ENCODE measurements around the gene FBXO33.

Gene FBXO33

GRCh38 chr14:39370415-39370814 lies 61.8 kb downstream of the FBXO33 start:
- peaks cover 5% of the 10 kb centered on the region for H3K4me1 ChIP-seq
- no peak overlapping the region for H3K27ac ChIP-seq
- peaks cover 4% of the 10 kb centered on the region for H3K79me2 ChIP-seq
- H3K9me3 ChIP-seq (ENCODE audit: control insufficient read depth, low read length), result no peaks in the 10 kb centered on the region
- no peak overlapping the region for H3K9ac ChIP-seq
- no peak overlapping the region for H3K4me2 ChIP-seq (ENCODE audit: low read length)
- H3K27me3 ChIP-seq (ENCODE audit: control insufficient read depth, insufficient read depth, low read length), result no peaks in the 10 kb centered on the region
- H3K4me3 ChIP-seq (ENCODE audit: low read depth, low read length), result no peak overlapping the region
- H3K36me3 ChIP-seq (ENCODE audit: control insufficient read depth, insufficient read depth, low read length), result no peaks in the 10 kb centered on the region
- TF ChIP-seq CTCF (IDR thresholded peaks at IDR 0.05), result no peak
- H2AFZ ChIP-seq, result no peak overlapping the region

- H3K36me3 ChIP-seq (ENCODE audit: control insufficient read depth, insufficient read depth, low read length), result no peaks in the 10 kb centered on the region
- no peaks in the 10 kb centered on the region for H3K9me3 ChIP-seq (ENCODE audit: control insufficient read depth, low read length)
- H3K4me3 ChIP-seq (ENCODE audit: low read depth, low read length), result no peak overlapping the region
- no peak for TF ChIP-seq CTCF (IDR thresholded peaks at IDR 0.05)
- H2AFZ ChIP-seq, result no peak overlapping the region
- H3K4me1 ChIP-seq, result peaks cover 2% of the 10 kb centered on the region
- no peak overlapping the region for H3K4me2 ChIP-seq (ENCODE audit: low read length)
- peaks cover 4% of the 10 kb centered on the region for H3K79me2 ChIP-seq
- no peak overlapping the region for H3K9ac ChIP-seq
- H3K27me3 ChIP-seq (ENCODE audit: control insufficient read depth, insufficient read depth, low read length), result no peaks in the 10 kb centered on the region
- H3K27ac ChIP-seq, result no peak overlapping the region
These were observed 63.2 kb downstream of the FBXO33 start for GRCh38 chr14:39369029-39369428.

GRCh38 chr14:39368261-39368959 lies 63.8 kb downstream of the FBXO33 start:
- H3K4me2 ChIP-seq (ENCODE audit: low read length), result no peak overlapping the region
- no peaks in the 10 kb centered on the region for H3K9me3 ChIP-seq (ENCODE audit: control insufficient read depth, low read length)
- peaks cover 2% of the 10 kb centered on the region for H3K4me1 ChIP-seq
- no peaks in the 10 kb centered on the region for H3K27me3 ChIP-seq (ENCODE audit: control insufficient read depth, insufficient read depth, low read length)
- H3K4me3 ChIP-seq (ENCODE audit: low read depth, low read length), result no peak overlapping the region
- H3K79me2 ChIP-seq, result peaks cover 4% of the 10 kb centered on the region
- H3K9ac ChIP-seq, result no peak overlapping the region
- no peak overlapping the region for H2AFZ ChIP-seq
- no peak overlapping the region for H3K27ac ChIP-seq
- no peaks in the 10 kb centered on the region for H3K36me3 ChIP-seq (ENCODE audit: control insufficient read depth, insufficient read depth, low read length)
- peak; percentile 46 for TF ChIP-seq CTCF (IDR thresholded peaks at IDR 0.05)

GRCh38 chr14:39367387-39367751 lies 64.9 kb downstream of the FBXO33 start:
- peaks cover 4% of the 10 kb centered on the region for H3K79me2 ChIP-seq
- no peak for TF ChIP-seq CTCF (IDR thresholded peaks at IDR 0.05)

More at GRCh38 chr14:39367387-39367751, 64.9 kb downstream of the FBXO33 start:
- Histone ChIP-seq H3K4me2 (ENCODE audit: low read length) (no peak overlapping the region), H3K4me3 (ENCODE audit: low read depth, low read length) (no peak overlapping the region), H2AFZ (no peak overlapping the region), H3K9ac (no peak overlapping the region), H3K27me3 (ENCODE audit: control insufficient read depth, insufficient read depth, low read length) (no peaks in the 10 kb centered on the region), H3K36me3 (ENCODE audit: control insufficient read depth, insufficient read depth, low read length) (no peaks in the 10 kb centered on the region), H3K27ac (no peak overlapping the region), H3K9me3 (ENCODE audit: control insufficient read depth, low read length) (no peaks in the 10 kb centered on the region), H3K4me1 (peaks cover 2% of the 10 kb centered on the region)
